Stimulated activated naive B cell treated with anti-CD40 and anti-IgM and Interleukin-4, amounts not matched to agents 10 μg/mL and 1 μg/mL and 100 μg/mL, for 72 hours (primary cell): ENCODE results near the gene SLX4.
"Not testable (repeated sequence)": the region's sequence is repeated elsewhere in the genome, so short reads cannot be mapped to it uniquely, and the experiment has no call there.

Experiments
- ATAC-seq, 2 donors: fragments of 150-1000 bp; cut with Tn5 transposase; replicated peaks; 2 replicates each; pipeline ENCODE4 v1.10.0; 2021; ENCODE audit warnings: moderate library complexity in 1 of 2
- DNase-seq: peaks from one replicate; pipeline ENCODE4 v3.0.0; 2021
- H3K27ac Mint-ChIP-seq: one replicate; pipeline ENCODE4 v1.8.0; 2022; ENCODE audit warnings: mild to moderate bottlenecking, mixed read lengths
- H3K27me3 Mint-ChIP-seq, 2 donors: one replicate each; pipeline ENCODE4 v1.8.0; 2022; ENCODE audit warnings: mixed read lengths in 2 of 2
- H3K36me3 Mint-ChIP-seq, 2 donors: one replicate each; pipeline ENCODE4 v1.8.0; 2022; ENCODE audit warnings: mixed read lengths in 2 of 2, mild to moderate bottlenecking in 1 of 2
- H3K4me1 Mint-ChIP-seq, 2 donors: one replicate each; pipeline ENCODE4 v1.8.0; 2022; ENCODE audit warnings: mixed read lengths in 2 of 2, mild to moderate bottlenecking in 1 of 2
- H3K4me3 Mint-ChIP-seq, 2 donors: one replicate each; pipeline ENCODE4 v1.8.0; 2022; ENCODE audit warnings: mild to moderate bottlenecking in 2 of 2, mixed read lengths in 2 of 2, moderate library complexity in 1 of 2
- H3K9me3 Mint-ChIP-seq, 2 donors: one replicate each; pipeline ENCODE4 v1.8.0; 2022; ENCODE audit warnings: mixed read lengths in 2 of 2, mild to moderate bottlenecking in 1 of 2

Gene SLX4

DNA sequence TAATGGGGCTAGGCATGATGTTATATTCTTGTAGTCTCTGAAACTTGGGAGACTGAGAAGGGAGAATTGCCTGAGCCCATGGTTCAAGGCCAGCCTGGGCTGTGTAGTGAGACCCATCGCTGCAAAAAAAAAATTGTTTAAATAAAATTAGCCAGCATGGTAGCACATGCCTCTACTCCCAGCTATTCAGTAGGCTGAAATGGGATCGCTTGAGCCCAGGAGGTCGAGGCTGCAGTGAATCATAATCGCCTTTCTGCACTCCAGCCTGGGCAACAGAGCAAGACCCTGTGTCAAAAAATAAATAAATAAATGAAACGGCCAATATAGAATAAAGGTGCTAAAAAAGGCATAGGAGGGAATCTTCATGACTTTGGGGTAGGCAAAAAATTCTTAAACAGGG is 13.9 kb upstream of the SLX4 start:
- Mint-ChIP-seq H3K4me1 (peaks cover 23 to 35% of the 10 kb centered on the region in 2 donors), H3K27ac (no peak overlapping the region), H3K27me3 (no peaks in the 10 kb centered on the region), H3K4me3 (no peak overlapping the region), H3K36me3 (no peaks in the 10 kb centered on the region), H3K9me3 (no peaks in the 10 kb centered on the region)
- DNase-seq (no peak), ATAC-seq (no peak)

DNA sequence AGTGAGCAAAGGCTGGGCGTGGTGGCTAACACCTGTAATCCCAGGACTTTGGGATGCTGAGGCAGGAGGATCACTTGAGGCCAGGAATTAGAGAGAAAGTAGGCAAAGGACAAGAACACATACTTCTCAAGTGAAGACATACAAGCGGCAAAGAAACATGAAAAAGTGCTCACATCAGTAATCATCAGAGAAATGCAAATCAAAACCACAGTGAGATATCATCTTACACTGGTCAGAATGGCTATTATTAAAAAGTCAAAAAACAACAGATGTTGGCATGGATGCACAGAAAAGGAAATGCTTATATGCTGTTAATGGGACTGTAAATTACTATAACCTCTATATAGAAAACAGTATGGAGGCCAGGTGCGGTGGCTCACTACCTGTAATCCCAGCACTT is 12.2 kb upstream of the SLX4 start:
- no peak overlapping the region for H3K4me3 Mint-ChIP-seq
- DNase-seq (no peak), ATAC-seq (no peak)
- H3K9me3 Mint-ChIP-seq, result no peaks in the 10 kb centered on the region
- H3K4me1 Mint-ChIP-seq, result peaks cover 25 to 38% of the 10 kb centered on the region in 2 donors
- H3K27ac Mint-ChIP-seq, result no peak overlapping the region
- no peaks in the 10 kb centered on the region for H3K27me3 Mint-ChIP-seq
- H3K36me3 Mint-ChIP-seq, result peaks cover 0 to 3% of the 10 kb centered on the region in 2 donors

DNA sequence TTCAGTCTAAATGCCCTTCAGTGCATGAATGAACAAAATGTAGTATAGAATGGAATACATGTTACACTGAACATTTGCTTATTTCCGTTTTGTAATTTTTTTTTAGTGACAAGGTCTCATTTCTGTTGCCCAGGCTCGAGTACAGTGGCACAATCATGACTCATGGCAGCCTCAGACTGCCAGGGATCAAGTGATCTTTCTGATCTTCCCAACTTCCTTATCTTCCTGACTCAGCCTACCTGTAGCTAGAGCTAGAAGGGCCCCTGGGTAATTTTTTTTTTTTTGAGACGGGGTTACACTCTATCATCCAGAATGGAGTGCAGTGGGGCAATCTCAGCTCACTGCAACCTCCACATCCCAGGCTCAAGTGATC is 7.3 kb upstream of the SLX4 start:
- DNase-seq (no peak), ATAC-seq (no peak)
- H3K4me3 Mint-ChIP-seq, result no peak overlapping the region
- peaks cover 8 to 14% of the 10 kb centered on the region in 2 donors for H3K36me3 Mint-ChIP-seq
- no peaks in the 10 kb centered on the region for H3K27me3 Mint-ChIP-seq
- H3K27ac Mint-ChIP-seq, result peak overlapping the region; percentile 65
- H3K4me1 Mint-ChIP-seq, result peaks cover 17 to 30% of the 10 kb centered on the region in 2 donors
- no peaks in the 10 kb centered on the region for H3K9me3 Mint-ChIP-seq

DNA sequence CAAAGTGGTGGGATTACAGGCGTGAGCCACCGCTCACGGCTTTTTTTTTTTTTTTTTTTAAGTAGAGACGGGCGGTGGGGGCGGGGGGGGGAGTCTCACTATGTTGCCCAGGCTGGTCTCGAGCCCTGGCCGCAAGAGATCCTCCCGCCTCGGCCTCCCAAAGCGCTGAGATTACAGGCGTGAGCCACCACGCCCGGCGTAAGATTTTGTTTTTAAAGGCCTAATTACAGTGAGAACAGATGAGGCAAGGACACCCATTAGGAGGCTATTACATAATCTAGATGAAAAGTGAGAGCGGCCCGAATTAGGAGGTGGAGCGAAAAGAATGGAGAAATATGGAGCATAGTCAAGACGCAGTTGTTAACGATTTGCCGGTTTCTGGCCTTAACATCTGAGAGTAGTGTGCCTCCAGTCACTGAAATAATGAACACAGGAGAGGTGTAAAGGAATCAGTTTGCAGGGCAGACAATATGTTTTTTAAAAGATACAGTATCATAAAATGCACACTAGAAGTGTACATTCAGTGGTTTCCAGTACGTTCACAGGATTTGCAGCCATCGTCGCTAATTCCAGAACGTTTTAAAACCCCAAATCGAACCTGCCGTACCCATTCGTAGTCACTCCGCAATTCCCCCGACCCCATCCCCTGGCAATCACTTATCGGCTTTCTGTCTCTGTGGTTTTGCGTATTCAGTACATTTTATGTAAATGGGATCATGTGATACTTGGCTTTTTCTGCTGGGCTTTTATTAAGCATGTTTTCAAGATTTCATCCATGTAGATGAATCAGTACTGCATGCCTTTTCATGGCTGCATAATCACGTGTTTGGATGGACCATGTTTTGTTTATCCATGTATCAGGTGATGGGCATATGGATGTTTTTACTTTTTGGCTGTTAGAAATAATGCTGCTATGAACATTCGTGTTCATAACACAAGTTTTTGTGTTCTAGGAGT is 1.4 kb upstream of the SLX4 start:
- Mint-ChIP-seq H3K4me3 (peak overlapping the region; percentile 100), H3K27me3 (no peaks in the 10 kb centered on the region), H3K9me3 (no peaks in the 10 kb centered on the region), H3K4me1 (peaks cover 26 to 54% of the 10 kb centered on the region in 2 donors), H3K36me3 (peaks cover 19 to 23% of the 10 kb centered on the region in 2 donors), H3K27ac (peak overlapping the region; percentile 59)
- DNase-seq (no peak), ATAC-seq (no peak)

DNA sequence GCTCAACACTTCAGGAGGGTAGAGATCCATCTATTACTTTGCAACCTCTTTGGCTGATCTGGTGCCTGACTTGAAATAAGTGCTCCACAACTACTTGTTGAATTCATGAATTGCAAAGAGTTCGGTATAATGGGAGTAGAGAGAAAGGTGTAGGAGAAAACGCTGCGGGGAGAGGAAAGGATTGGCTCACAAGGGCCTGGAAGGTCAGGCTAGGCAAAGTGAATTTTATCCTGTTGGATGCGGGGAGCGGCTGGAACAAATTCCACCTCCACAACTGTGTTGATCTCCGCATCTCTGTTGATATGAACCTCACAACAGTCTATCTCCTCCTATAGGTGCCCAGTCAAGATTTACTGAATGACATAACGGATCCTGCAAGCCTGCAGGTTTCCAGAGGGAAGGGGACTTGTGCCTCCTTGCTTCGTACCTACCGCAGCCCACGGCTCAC is 684 bp downstream of the SLX4 start:
- Mint-ChIP-seq H3K4me3 (peak overlapping the region; percentile 100), H3K4me1 (peaks cover 34 to 70% of the 10 kb centered on the region in 2 donors), H3K36me3 (peaks cover 21 to 37% of the 10 kb centered on the region in 2 donors), H3K9me3 (no peaks in the 10 kb centered on the region), H3K27ac (peak overlapping the region; percentile 71), H3K27me3 (no peaks in the 10 kb centered on the region)
- DNase-seq, result no peak
- ATAC-seq, result no peak

DNA sequence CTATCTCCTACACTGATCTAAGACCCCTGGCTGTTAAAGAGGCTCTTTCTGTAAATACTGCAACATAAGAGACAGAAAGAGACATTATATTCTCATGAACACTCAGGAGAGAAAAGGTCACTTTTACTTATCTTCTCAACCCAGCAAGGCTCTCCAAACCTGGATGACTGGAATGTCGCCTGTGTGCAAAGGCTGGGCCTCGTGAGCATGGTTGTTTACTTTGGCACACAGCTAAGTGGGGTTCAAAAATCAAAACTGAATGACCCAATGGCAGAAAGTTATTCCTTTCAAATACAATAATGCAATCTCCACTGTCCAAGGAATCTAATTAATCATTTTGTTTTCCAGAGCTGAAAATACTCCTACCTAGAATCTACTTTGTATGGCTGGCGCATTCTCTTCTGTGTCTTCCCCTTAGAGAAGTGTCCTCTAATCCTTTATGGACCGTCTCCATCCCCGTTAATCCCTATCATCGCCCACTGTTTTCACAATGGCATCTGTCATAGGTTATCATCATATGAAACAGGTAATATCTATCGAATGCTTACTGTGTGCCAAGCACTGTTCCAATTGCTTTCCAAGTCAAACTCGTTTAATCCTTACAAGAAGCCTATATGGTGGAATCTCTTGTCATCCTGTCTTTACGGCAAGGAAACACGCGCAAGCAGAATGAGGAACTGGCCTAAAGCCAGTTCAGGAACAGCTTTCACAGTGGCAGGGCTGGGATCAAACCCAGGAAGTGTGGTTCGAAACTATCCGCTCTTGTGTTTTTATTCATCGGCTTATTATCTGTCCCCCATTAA is 1.3 kb downstream of the SLX4 start:
- Mint-ChIP-seq H3K9me3 (no peaks in the 10 kb centered on the region), H3K27me3 (no peaks in the 10 kb centered on the region), H3K4me3 (peak overlapping the region; percentile 100), H3K27ac (peak overlapping the region; percentile 1), H3K36me3 (peaks cover 17 to 32% of the 10 kb centered on the region in 2 donors), H3K4me1 (peaks cover 31 to 63% of the 10 kb centered on the region in 2 donors)
- DNase-seq (no peak), ATAC-seq (no peak)

DNA sequence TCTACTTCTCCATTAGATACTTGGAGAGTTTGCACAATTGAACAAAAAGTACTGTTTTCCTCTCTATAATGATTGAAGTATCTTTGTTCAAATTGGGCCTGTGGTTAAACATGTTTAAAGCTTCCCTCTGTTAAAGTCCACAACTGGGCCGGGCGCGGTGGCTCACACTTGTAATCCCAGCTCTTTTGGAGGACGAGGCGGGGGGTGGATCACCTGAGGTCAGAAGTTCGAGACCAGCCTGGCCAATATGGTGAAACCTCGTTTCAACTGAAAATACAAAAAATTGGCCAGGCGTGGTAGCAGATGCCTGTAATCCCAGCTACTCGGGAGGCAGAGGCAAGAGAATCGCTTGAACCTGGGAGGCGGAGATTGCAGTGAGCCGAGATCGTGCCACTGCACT is 2.4 kb downstream of the SLX4 start:
- not testable (repeated sequence) for H3K4me3 Mint-ChIP-seq, H3K9me3 Mint-ChIP-seq, H3K27me3 Mint-ChIP-seq, ATAC-seq, H3K27ac Mint-ChIP-seq, DNase-seq
- Mint-ChIP-seq H3K36me3 (peaks cover 18 to 34% of the 10 kb centered on the region in 2 donors), H3K4me1 (peaks cover 27 to 56% of the 10 kb centered on the region in 2 donors)

DNA sequence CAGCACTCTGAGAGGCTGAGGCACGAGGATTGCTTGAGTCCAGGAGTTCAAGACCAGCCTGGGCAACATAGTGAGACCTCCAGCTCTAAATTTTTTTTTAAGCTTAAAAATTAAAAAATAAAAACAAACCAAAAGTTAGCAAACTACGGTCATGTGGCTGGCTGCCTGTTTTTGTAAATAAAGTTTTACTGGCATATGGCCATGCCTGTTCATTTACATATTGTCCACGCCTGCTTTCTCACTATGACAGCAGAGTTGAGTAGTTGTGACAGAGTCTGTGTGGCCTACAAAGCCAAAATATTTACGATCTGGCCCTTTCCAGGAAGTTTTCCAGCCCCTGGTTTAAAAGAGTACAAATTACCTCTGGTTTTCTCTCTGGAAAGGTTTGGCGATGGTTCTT is 3.3 kb downstream of the SLX4 start:
- DNase-seq (no peak), ATAC-seq (no peak)
- peaks cover 23 to 50% of the 10 kb centered on the region in 2 donors for H3K4me1 Mint-ChIP-seq
- H3K9me3 Mint-ChIP-seq, result no peaks in the 10 kb centered on the region
- H3K27ac Mint-ChIP-seq, result no peak overlapping the region
- no peaks in the 10 kb centered on the region for H3K27me3 Mint-ChIP-seq
- H3K4me3 Mint-ChIP-seq, result no peak overlapping the region
- peaks cover 24 to 37% of the 10 kb centered on the region in 2 donors for H3K36me3 Mint-ChIP-seq

DNA sequence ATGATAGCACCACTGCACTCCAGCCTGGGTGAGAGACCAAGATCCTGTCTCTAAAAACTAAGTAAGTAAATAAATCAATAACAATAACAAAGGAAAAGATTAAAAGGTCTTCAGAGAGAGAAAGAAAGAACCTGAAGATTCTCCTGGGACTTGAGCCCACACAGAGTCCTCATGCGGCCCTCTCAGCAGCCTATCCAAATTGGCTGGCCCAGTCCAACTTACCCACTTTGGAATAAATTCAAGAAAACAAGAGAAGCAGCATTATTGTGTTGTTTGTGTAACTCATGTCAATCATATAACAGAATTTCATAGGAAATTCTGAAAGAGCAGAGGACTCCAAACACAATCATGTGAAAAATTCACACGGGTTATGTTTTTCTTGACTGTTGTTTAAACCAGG is 3.8 kb downstream of the SLX4 start:
- H3K27me3 Mint-ChIP-seq, result no peaks in the 10 kb centered on the region
- H3K4me3 Mint-ChIP-seq, result no peak overlapping the region
- peaks cover 19 to 46% of the 10 kb centered on the region in 2 donors for H3K4me1 Mint-ChIP-seq
- DNase-seq (no peak), ATAC-seq (no peak)
- H3K27ac Mint-ChIP-seq, result no peak overlapping the region
- peaks cover 24 to 39% of the 10 kb centered on the region in 2 donors for H3K36me3 Mint-ChIP-seq
- no peaks in the 10 kb centered on the region for H3K9me3 Mint-ChIP-seq

DNA sequence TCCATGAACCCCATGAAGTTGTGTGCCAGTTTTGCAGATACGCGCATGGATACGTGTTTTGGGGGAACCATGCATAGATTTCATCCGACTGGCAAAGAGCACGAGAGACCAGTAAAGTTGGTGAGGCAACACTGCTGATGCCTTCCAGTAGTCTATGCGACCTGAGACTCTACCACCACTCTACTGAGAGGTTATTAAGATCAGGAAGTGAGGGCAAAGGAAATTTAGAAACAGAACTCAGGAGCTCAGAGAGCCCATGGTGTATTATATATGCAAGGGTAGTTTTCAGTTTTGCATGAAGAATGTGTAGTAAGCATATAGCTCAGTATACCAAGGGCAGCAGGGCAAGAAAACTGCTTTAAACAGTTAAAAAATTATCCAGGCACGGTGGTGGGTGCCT is 4.2 kb downstream of the SLX4 start:
- Mint-ChIP-seq H3K4me3 (no peak overlapping the region), H3K27me3 (no peaks in the 10 kb centered on the region), H3K4me1 (peaks cover 17 to 41% of the 10 kb centered on the region in 2 donors), H3K36me3 (peaks cover 25 to 39% of the 10 kb centered on the region in 2 donors), H3K9me3 (no peaks in the 10 kb centered on the region), H3K27ac (no peak overlapping the region)
- ATAC-seq (no peak), DNase-seq (no peak)

DNA sequence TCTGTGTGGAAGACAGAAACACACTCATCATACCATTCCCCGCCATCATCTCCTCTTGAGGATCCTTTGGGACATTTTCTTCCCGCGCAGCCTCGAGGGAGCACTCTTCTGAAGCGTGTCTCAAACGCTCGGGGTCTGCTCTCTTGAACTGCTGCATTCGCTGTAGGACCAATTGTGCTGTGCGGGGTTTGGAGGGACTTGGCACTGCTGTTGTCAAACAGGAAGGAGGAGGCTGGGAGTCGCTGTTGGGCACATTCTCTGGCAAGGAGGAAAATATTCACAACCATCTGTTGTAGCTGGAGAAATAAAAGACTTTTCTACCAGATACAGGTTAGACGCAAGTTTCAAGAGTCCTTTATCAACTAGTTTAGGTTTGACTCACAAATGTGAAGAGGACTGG is 5.0 kb downstream of the SLX4 start:
- ATAC-seq, result no peak
- no peaks in the 10 kb centered on the region for H3K9me3 Mint-ChIP-seq
- peaks cover 30 to 38% of the 10 kb centered on the region in 2 donors for H3K36me3 Mint-ChIP-seq
- no peak overlapping the region for H3K4me3 Mint-ChIP-seq
- H3K27ac Mint-ChIP-seq, result no peak overlapping the region
- peaks cover 12 to 34% of the 10 kb centered on the region in 2 donors for H3K4me1 Mint-ChIP-seq
- no peaks in the 10 kb centered on the region for H3K27me3 Mint-ChIP-seq
- no peak for DNase-seq

DNA sequence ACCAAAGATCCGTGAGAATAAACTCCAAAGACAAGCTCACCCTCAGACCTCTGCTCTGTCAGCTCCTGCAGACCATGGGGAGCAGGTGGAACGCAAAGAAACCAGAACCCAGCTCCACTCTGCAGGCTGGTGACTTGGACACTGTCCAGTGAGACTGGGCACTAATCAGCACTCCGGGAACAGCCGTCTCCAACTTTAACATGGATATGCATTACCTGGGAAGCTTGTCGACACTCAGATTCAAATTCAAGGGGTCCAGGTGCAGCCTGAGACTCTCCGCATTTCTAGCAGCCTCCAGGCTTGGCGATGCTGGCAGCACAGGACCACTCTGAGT is 9.1 kb downstream of the SLX4 start:
- DNase-seq (no peak), ATAC-seq (no peak)
- Mint-ChIP-seq H3K9me3 (no peaks in the 10 kb centered on the region), H3K27ac (no peak overlapping the region), H3K36me3 (peaks cover 50 to 65% of the 10 kb centered on the region in 2 donors), H3K4me1 (peaks cover 6 to 19% of the 10 kb centered on the region in 2 donors), H3K27me3 (no peaks in the 10 kb centered on the region), H3K4me3 (no peak overlapping the region)

DNA sequence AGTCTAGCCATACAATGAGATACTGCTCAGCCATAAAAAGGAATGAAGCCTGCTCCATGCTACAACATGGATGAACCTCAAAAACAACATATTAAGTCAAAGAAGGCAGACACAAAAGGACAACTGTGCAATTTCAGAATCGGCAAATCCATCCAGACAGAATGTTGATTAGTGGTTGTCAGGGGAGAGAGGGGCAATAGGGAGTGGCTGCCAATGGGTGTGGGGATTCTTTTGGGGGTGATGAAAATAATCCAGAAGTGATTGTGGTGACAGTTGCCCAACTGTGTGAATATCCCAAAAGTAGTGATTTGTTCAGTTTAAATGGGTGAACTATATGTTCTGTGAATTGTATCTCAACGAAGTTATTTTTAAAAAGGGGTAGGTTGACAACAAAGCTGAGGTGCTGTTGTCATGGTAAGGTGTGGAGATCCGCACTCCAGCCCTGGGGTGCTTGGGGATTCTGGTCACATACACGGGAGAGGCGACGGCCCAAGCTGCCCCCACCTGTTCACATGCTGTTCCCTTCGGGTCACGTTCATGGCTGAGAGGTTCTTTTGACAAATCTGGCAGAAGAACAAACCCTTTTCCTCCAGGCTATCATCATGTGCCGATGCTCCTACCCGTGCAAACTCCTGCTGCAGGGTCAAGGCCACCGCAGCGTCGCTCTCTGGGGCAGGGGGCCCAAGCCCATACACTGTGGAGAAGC is 9.6 kb downstream of the SLX4 start:
- Mint-ChIP-seq H3K4me1 (peaks cover 2 to 16% of the 10 kb centered on the region in 2 donors), H3K36me3 (peaks cover 52 to 63% of the 10 kb centered on the region in 2 donors), H3K9me3 (no peaks in the 10 kb centered on the region), H3K27ac (no peak overlapping the region), H3K4me3 (no peak overlapping the region), H3K27me3 (no peaks in the 10 kb centered on the region)
- DNase-seq (no peak), ATAC-seq (no peak)

DNA sequence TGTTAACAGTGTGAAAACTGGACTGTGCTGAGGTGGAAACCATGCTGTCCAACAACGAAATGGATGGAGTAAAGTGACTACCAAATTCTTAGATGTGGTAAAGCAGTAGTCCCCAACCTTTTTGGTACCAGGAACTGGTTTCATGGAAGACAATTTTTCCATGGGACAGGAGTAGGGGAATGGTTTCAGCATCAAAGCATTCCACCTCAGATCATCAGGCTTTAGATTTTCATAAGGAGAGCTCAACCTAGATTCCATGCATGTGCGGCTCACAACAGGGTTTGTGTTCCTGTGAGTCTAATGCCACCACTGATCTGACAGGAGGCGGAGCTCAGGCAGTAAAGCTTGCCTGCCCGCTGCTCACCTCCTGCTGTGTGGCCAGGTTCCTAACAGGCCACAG is 11.5 kb downstream of the SLX4 start:
- H3K9me3 Mint-ChIP-seq, result no peaks in the 10 kb centered on the region
- ATAC-seq (no peak), DNase-seq (no peak)
- peaks cover 53 to 64% of the 10 kb centered on the region in 2 donors for H3K36me3 Mint-ChIP-seq
- H3K4me3 Mint-ChIP-seq, result no peak overlapping the region
- H3K4me1 Mint-ChIP-seq, result peaks cover 2 to 10% of the 10 kb centered on the region in 2 donors
- H3K27me3 Mint-ChIP-seq, result no peaks in the 10 kb centered on the region
- no peak overlapping the region for H3K27ac Mint-ChIP-seq
